ENCODE results near the gene BRS3.
"Not testable (repeated sequence)": the region's sequence is repeated elsewhere in the genome, so short reads cannot be mapped to it uniquely, and the experiment has no call there.

BRS3 gene

GRCh38 chrX:136487647-136488046 lies at the start of gene BRS3:
Gene BRS3, plus strand, starts transcription at chrX:136487947. Its CDS starts 168 bp downstream, at chrX:136488115.
- DNase-seq = no peak

DNA sequence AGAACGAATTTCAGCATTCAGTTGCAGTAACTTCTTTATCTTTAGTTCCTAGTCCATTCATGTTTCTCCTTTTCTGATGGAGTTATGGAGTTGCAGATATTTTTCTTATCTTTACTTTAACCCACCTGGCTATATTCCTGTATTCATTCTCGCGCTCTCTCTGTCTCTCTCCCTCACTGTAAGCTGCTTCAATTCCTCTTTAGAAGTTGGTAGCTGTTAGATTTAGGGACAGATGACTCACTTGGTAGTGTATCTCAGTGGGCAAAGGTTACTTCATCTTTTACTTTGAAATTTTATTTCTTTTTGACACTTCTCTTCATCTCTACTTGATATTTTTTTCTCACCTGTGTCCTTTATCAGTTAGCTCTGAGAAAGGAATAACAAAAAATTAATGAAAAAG lies 49.6 kb upstream of the BRS3 start:
- DNase-seq = no peak

- DNase-seq = not testable (repeated sequence)
These were observed 42.1 kb upstream of the BRS3 start for GRCh38 chrX:136445674-136446073.

DNA sequence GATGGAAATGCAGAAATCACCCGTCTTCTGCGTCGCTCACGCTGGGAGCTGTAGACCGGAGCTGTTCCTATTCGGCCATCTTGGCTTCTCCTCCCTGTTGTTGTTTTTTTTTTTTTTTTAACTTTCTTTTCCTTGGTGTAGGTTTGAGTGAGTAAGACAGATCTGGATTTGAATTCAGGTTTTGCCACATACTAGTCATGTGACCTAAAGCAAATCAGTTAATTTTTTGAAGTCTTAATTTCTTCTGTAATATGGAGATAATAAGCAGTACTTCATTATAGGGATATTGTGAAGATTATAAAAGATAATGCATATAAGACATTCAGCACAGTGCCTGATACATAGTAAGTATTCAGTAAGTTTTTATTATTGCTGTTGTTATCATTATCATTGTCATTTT lies 41.5 kb upstream of the BRS3 start:
- DNase-seq = no peak

GRCh38 chrX:136447308-136447707 lies 40.4 kb upstream of the BRS3 start:
- DNase-seq = no peak

GRCh38 chrX:136447968-136448367 lies 39.8 kb upstream of the BRS3 start:
- DNase-seq = no peak

DNA sequence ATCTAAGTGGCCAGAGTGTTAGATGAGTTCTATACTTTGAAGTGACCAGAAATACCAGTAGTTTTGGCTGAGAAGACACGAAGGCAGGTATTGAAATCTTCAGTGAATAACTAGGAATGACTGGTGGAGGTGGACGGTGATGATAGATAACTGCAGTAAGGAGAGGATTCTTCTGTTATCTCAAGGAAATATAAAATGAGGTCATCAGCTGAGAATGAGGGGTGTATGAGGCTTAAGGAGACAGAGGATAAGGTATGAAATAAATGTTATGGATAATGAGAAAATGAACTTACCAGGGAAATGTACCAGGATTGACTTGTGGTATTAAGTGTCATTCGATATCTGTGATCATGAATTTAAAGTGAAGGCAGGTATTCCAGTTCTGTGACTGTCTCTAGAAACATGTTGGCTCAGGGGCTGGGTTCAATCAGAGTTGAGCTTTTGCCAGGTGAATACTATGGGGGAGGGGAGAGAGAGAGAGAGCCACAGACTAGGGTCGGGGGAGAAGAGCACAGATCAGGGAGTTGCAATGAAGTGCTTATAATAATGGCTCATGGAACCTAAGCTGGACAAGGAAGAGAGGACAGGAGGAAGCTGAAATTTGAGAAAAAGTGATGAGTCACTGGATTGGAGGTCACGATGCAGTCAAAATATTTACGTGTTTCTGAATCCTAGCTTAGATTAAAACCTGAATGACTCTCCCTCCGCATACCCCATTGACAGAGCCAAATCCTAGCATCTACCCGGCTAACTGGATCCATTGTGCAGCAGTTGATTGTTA lies 37.5 kb upstream of the BRS3 start:
- no peak for DNase-seq

GRCh38 chrX:136452614-136453013 lies 35.1 kb upstream of the BRS3 start:
- no peak for DNase-seq

GRCh38 chrX:136453114-136453513 lies 34.6 kb upstream of the BRS3 start:
- DNase-seq = no peak

- DNase-seq = peak; percentile 81
These were observed 34.0 kb upstream of the BRS3 start for GRCh38 chrX:136453771-136454170.

GRCh38 chrX:136456133-136456532 lies 31.6 kb upstream of the BRS3 start:
- DNase-seq = no peak

DNA sequence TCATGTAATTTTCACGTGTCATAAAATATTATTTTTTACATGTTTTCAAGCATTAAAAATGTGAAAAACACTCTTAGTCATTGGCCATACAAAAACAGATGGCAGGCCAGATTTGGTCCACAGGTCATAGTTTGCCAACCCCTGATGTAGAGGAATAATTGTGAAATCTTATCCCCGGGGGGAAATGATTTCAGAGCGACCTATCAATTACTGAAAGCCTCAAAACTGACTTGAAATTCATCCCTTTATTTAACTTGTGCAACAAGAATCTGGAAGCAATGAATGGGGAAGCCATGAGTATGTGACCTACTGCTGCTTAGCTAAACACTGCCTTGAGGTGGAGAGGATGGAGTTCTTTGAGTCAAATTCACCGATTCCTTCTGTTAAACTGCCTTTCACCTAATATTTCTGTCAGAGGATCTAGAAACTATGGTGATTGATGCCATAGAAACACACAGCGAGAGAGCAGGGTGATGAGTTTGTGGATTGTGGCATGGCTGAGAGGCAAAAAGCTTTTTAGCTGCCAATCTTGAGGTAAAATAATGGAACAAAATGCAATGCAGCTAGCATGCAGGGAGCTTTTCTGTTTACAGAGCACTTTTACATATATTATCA lies 30.3 kb upstream of the BRS3 start:
- DNase-seq = no peak

DNA sequence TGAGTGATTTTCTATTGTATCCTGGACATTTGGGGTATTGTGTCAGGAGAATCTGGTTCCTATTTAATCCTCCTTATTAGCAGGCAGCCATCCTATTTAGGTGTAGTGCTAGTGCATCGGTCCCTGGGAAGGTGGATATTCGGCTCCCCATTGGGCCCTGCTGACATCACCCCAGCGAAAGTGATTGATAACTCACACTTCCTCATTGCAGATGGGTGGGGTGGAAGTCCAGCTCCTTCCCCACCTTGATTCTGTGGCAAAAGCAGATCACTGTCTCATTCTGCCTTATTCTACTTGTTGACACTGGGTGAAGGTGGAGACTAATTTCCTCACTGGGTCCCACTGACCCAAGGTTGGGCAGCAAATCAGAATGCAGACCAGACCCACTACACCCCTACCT lies 23.2 kb upstream of the BRS3 start:
- DNase-seq = no peak

- no peak for DNase-seq
These were observed 20.4 kb upstream of the BRS3 start for GRCh38 chrX:136467303-136467702.

- peak; percentile 44 for DNase-seq
These were observed 19.2 kb upstream of the BRS3 start for GRCh38 chrX:136468391-136469103.

DNA sequence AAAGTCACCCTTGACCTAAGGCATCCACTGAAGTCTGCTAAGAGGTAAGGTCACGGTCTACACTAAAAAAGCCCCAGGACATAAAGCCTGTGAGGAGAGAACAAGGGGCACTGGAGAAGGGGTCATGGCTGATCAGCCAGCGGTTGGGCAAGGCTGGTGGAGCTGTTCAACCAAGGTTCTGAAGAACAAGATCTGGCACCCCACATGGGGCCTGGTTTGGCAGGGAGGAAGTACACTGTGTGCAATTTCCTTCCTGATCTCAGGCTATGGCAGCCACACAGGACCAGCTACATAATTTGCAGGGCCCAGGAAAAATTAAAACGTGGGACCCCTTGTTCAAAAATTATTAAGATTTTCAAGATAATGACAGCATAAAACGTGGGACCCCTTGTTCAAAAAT lies 14.1 kb upstream of the BRS3 start:
- DNase-seq = no peak

DNA sequence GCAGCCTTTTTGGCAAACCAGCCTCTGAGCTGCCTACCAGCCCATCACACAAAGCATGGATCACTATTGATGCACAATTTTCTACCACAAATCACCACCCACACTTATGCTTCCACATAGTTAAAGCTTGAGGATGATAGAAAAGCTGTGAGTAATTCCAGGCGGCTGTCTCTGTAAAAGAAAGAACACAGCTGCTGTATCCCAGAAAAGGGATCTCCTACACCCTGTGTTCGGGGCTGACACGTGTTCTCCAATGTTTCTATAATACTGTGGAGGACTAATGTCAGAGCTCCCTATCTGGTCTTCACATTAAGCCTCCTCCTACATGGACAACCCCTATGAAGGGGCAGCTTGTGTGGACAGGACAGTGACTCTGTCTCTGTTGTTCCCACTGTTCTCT lies 12.5 kb upstream of the BRS3 start:
- no peak for DNase-seq

- DNase-seq = no peak
These were observed 11.2 kb upstream of the BRS3 start for GRCh38 chrX:136476501-136476900.

- no peak for DNase-seq
These were observed 10.7 kb upstream of the BRS3 start for GRCh38 chrX:136477026-136477425.

DNA sequence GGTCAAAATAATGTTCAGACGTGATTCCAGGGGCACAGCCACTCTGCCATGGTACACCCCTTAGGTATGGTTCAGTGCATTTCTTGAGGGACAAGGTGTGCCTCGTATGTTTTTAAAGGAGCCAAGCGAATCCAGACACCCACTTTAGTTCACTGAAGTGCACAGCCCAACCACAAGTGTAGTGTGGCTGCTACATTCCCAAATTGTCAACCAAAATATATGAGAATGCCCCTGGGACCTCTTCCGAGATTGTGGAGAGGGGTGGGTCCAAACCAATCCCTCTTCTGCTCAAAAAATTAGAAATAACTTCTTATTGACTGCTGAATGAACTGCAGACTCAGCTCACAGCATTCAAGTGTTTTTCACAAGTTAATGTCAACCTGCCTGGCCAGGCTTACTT lies 7.4 kb upstream of the BRS3 start:
- no peak for DNase-seq

DNA sequence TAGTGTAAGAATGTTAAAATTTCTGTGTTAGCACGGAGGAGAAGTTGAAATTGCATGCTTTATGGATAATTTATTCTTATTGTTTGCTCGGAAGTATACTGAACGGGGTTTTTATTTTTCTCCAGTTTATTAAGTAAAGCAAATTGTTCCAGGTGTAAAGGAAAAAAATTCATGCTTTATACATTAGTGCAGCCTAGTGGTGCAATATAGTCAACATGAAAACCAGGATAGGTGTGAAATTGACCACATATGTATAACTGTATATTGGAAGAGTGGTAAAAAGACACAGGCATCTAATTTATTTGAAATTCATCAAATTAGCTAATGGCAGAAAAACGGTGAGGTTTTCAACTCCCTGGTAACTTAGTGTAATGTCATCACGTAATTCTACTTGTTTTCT lies 959 bp downstream of the BRS3 start:
- DNase-seq = no peak

GRCh38 chrX:136491832-136492231 lies 4.1 kb downstream of the BRS3 start:
- no peak for DNase-seq

DNA sequence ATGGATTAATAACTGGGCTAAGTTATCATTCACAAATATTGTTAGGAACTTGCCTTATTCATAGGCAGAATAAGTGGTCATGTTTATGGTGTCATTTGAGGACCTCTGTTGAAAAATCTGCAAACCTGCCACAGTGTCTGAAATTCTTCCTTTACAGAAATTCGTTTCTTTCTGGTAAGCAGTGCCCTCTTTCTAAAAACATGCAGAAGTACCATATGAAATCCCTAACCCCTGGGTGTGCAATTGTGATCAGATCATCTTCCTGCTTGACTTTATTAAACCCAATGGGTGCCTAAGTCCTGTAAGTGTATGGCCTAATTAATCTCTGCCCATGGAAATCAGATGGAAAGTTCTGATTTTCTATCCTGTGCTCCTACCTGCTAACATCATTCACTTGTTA lies 5.3 kb downstream of the BRS3 start:
- DNase-seq = no peak

- no peak for DNase-seq
These were observed 7.3 kb downstream of the BRS3 start for GRCh38 chrX:136495043-136495442.

All from NCI-H774 (cell line).